Fibroblast of lung (primary cell): Measurements from ENCODE around the gene GMPR. TPM values are rescaled to one million over a fixed set of nuclear protein-coding genes. Genes with fewer than 3 reads are reported as not detected.

ENCODE experiments used
- DNase-seq, 2 donors: peaks; one replicate each; pipeline versions ENCODE4 v3.0.0 to v3.0.0-alpha.2; 2010; ENCODE audit warnings: low read depth in 2 of 2
- H2AFZ ChIP-seq: 2 replicates; pipeline ENCODE4 v1.5.1; 2012; ENCODE audit warnings: low read length, control low read depth, inconsistent platforms
- H3K27ac ChIP-seq: 2 replicates; pipeline ENCODE4 v1.5.1; 2011; ENCODE audit warnings: low read length, control low read depth; ENCODE audit not compliant: insufficient read depth
- H3K27me3 ChIP-seq: 2 replicates; pipeline ENCODE4 v1.5.1; 2011; ENCODE audit warnings: mild to moderate bottlenecking, low read length; ENCODE audit not compliant: control insufficient read depth, insufficient read depth
- H3K36me3 ChIP-seq: 2 replicates; pipeline ENCODE4 v1.5.1; 2011; ENCODE audit warnings: low read length; ENCODE audit not compliant: control insufficient read depth, insufficient read depth
- H3K4me1 ChIP-seq: 2 replicates; pipeline ENCODE4 v1.5.1; 2011; ENCODE audit warnings: low read length; ENCODE audit not compliant: control insufficient read depth, insufficient read depth; ENCODE audit errors: extremely low read depth
- H3K4me2 ChIP-seq: 2 replicates; pipeline ENCODE4 v1.5.1; 2011; ENCODE audit warnings: low read length, control low read depth; ENCODE audit not compliant: insufficient read depth; ENCODE audit errors: extremely low read depth
- H3K4me3 ChIP-seq, 4 experiments: fragments of 200-600 bp in 1 of 4; sonication (generic) in 1 of 4; replicated peaks in 1 of 4; 2 replicates each; pipeline ENCODE4 v1.5.1; 2011 to 2016; ENCODE audit warnings: low read length in 4 of 4, low read depth in 3 of 4, mild to moderate bottlenecking in 3 of 4, control low read depth in 2 of 4, inconsistent platforms in 1 of 4, mixed read lengths in 1 of 4; ENCODE audit not compliant: insufficient read depth in 1 of 4; ENCODE audit errors: control extremely low read depth in 1 of 4
- H3K79me2 ChIP-seq: 2 replicates; pipeline ENCODE4 v1.5.1; 2012; ENCODE audit warnings: mild to moderate bottlenecking, low read length, inconsistent platforms; ENCODE audit not compliant: control insufficient read depth, insufficient read depth
- H3K9ac ChIP-seq: 2 replicates; pipeline ENCODE4 v1.5.1; 2011; ENCODE audit warnings: mild to moderate bottlenecking, low read length, control low read depth; ENCODE audit not compliant: insufficient read depth
- H3K9me3 ChIP-seq: 2 replicates; pipeline ENCODE4 v1.5.1; 2012; ENCODE audit warnings: low read depth, low read length; ENCODE audit not compliant: control insufficient read depth, insufficient read depth
- H4K20me1 ChIP-seq: 2 replicates; pipeline ENCODE4 v1.5.1; 2011; ENCODE audit warnings: low read length; ENCODE audit not compliant: control insufficient read depth, insufficient read depth; ENCODE audit errors: extremely low read depth
- EZH2 ChIP-seq: IDR thresholded peaks from 2 replicates; pipeline ENCODE4 v1.5.1; 2012; ENCODE audit warnings: low read length, control low read depth, mild to moderate bottlenecking; ENCODE audit errors: missing control alignments
- polyA plus RNA-seq, 2 donors: library from polyadenylated mRNA; depleted of rRNA in 1 of 2; stranded (reverse) in 1 of 2; unstranded in 1 of 2; fragments of >200 nt; gene quantifications; 2 replicates each; pipeline ENCODE4 v1.2.1, GENCODE V29; 2011 to 2012; ENCODE audit warnings: missing spikeins in 1 of 2
- total RNA-seq: library from RNA; depleted of rRNA; stranded (reverse); fragments of >200 nt; gene quantifications from 2 replicates; pipeline ENCODE4 v1.2.1, GENCODE V29; 2014
- TF ChIP-seq, protein P1 (sequence below), 2 donors: IDR thresholded peaks in 1 of 2; conservative IDR thresholded peaks in 1 of 2; 1 replicate in 1 of 2; 2 replicates in 1 of 2; pipeline ENCODE4 v1.5.1; 2011 to 2012; ENCODE audit warnings: low read length in 2 of 2, control low read depth in 1 of 2, inconsistent platforms in 1 of 2, low read depth in 1 of 2, mild to moderate bottlenecking in 1 of 2

The GMPR gene
- total and polyA plus RNA-seq, 2 donors (not counting 1 experiment from before 2014, with no cell fraction given), result 13.2 to 16.4 TPM

DNA sequence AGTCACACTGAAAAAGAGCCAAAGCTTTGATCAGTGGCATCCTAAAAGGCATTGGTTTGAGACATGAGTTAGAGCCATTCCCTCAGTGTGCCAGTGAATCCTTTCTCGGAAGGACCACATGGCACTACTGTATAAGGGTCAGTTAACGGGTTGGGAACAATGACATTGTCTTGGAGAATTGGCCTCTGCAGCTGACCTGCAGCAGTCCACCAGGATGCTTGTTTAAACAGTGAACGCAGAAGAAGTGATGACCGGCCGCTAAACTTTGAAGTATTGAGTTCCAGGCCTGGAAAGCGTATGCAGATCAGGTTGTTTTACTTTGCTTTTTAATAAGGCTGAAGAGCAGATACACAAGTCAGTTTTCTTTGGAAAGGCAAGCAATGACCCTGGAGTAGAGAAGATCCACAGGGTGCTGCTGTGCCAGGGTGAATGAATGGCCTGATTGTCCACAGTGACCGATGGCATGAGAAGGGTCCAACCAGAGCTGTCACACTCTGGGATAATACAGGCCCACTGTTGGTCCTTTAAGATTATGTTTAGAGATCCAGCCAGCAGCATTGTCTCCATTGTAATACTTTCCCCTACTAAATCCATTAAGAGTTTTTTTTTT, 57.8 kb downstream of the GMPR start:
- Histone ChIP-seq H3K27me3 (no peaks in the 10 kb centered on the region), H3K27ac (no peak overlapping the region), H3K9ac (no peak overlapping the region), H3K36me3 (no peaks in the 10 kb centered on the region), H3K79me2 (no peaks in the 10 kb centered on the region), H3K4me3 (no peak overlapping the region), H3K9me3 (no peaks in the 10 kb centered on the region), H2AFZ (no peak overlapping the region), H4K20me1 (no peaks in the 10 kb centered on the region), H3K4me1 (no peaks in the 10 kb centered on the region), H3K4me2 (no peak overlapping the region)
- TF ChIP-seq, protein P1, sequence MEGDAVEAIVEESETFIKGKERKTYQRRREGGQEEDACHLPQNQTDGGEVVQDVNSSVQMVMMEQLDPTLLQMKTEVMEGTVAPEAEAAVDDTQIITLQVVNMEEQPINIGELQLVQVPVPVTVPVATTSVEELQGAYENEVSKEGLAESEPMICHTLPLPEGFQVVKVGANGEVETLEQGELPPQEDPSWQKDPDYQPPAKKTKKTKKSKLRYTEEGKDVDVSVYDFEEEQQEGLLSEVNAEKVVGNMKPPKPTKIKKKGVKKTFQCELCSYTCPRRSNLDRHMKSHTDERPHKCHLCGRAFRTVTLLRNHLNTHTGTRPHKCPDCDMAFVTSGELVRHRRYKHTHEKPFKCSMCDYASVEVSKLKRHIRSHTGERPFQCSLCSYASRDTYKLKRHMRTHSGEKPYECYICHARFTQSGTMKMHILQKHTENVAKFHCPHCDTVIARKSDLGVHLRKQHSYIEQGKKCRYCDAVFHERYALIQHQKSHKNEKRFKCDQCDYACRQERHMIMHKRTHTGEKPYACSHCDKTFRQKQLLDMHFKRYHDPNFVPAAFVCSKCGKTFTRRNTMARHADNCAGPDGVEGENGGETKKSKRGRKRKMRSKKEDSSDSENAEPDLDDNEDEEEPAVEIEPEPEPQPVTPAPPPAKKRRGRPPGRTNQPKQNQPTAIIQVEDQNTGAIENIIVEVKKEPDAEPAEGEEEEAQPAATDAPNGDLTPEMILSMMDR (conservative IDR thresholded peaks at IDR 0.05 in 1 of 2, IDR thresholded peaks at IDR 0.05 in 1 of 2; ENCODE audit: low read depth in 1 of 2, low read length in 2 of 2), result no peak
- no peak for TF ChIP-seq EZH2
- DNase-seq, result no peak

DNA sequence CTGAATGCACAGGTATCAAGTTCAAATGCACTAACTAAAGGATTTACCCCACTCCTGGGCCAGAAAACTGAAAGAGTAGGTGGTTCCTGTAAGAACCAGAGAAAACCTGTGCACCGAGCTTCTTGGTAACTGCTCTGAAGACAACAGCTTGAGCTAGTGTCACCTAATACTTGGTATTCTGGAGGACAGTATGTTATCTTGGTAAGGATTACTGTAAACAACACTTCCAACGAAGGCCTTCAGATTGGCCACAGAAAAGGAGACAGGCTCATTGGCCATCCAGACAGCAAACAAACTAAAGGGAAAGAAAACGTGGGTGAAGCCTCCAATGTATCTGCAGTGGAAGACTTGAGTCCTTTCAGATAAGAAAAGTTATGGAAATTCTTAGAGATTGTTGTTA, 61.5 kb downstream of the GMPR start:
- no peaks in the 10 kb centered on the region for H3K9me3 ChIP-seq
- no peak overlapping the region for H3K4me3 ChIP-seq
- TF ChIP-seq, protein P1 (conservative IDR thresholded peaks at IDR 0.05 in 1 of 2, IDR thresholded peaks at IDR 0.05 in 1 of 2; ENCODE audit: low read depth in 1 of 2, low read length in 2 of 2), result no peak
- no peak for TF ChIP-seq EZH2
- H3K27ac ChIP-seq, result no peak overlapping the region
- H4K20me1 ChIP-seq, result no peaks in the 10 kb centered on the region
- H2AFZ ChIP-seq, result no peak overlapping the region
- no peaks in the 10 kb centered on the region for H3K4me1 ChIP-seq
- no peaks in the 10 kb centered on the region for H3K27me3 ChIP-seq
- no peaks in the 10 kb centered on the region for H3K79me2 ChIP-seq
- H3K36me3 ChIP-seq, result no peaks in the 10 kb centered on the region
- no peak overlapping the region for H3K9ac ChIP-seq
- no peak for DNase-seq
- H3K4me2 ChIP-seq, result no peak overlapping the region

DNA sequence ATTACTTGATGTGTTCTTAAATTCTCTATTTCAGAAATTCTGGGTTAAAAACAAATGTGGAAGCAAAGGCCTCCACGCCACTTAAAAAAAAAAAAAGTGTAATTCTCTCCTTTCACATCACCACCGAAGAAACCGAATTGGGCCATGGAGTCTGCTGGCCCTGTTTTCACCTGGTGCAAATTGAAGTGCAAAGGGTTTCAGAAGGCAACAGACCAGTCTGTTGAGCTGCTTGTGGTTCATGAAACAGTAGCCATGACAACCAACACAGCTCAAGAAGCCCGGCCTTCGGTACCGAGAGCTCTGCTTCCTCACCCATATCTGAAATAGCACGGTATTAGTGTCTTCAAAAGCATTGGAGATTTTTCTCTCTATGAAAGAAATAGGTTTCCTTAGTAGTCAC, 63.1 kb downstream of the GMPR start:
- DNase-seq, result no peak
- Histone ChIP-seq H3K27me3 (no peaks in the 10 kb centered on the region), H2AFZ (no peak overlapping the region), H3K9ac (no peak overlapping the region), H3K4me2 (no peak overlapping the region), H3K36me3 (no peaks in the 10 kb centered on the region), H3K27ac (no peak overlapping the region), H3K79me2 (no peaks in the 10 kb centered on the region), H3K4me3 (no peak overlapping the region), H3K9me3 (no peaks in the 10 kb centered on the region), H3K4me1 (no peaks in the 10 kb centered on the region), H4K20me1 (no peaks in the 10 kb centered on the region)
- TF ChIP-seq, protein P1 (conservative IDR thresholded peaks at IDR 0.05 in 1 of 2, IDR thresholded peaks at IDR 0.05 in 1 of 2; ENCODE audit: low read depth in 1 of 2, low read length in 2 of 2), result no peak
- no peak for TF ChIP-seq EZH2
